H7 (cell line): ENCODE measurements around the gene TOM1. TPM values are rescaled to one million over a fixed set of nuclear protein-coding genes. Genes with fewer than 3 reads are reported as not detected.

ENCODE experiments used
- DNase-seq: peaks from one replicate; pipeline ENCODE4 v3.0.0; 2012
- H3K27me3 ChIP-seq: 2 replicates; pipeline ENCODE4 v1.6.0; 2011; ENCODE audit warnings: mild to moderate bottlenecking, low read length; ENCODE audit not compliant: control insufficient read depth, insufficient read depth
- H3K36me3 ChIP-seq: replicated peaks from 2 replicates; pipeline ENCODE4 v1.5.1; 2011; ENCODE audit warnings: low read length; ENCODE audit not compliant: control insufficient read depth, insufficient read depth
- H3K4me3 ChIP-seq: 2 replicates; pipeline ENCODE4 v1.5.1; 2011; ENCODE audit warnings: low read depth, mild to moderate bottlenecking, control low read depth, low read length, moderate library complexity; ENCODE audit not compliant: insufficient read depth
- total RNA-seq: library from RNA; depleted of rRNA; stranded (reverse); fragments of >200 nt; shearing (Covaris generic); gene quantifications from 2 replicates; pipeline ENCODE4 v1.2.3, GENCODE V29; 2014

The TOM1 gene
- total RNA-seq, 1 experiment from 2014 or later, result 28.1 TPM

DNA sequence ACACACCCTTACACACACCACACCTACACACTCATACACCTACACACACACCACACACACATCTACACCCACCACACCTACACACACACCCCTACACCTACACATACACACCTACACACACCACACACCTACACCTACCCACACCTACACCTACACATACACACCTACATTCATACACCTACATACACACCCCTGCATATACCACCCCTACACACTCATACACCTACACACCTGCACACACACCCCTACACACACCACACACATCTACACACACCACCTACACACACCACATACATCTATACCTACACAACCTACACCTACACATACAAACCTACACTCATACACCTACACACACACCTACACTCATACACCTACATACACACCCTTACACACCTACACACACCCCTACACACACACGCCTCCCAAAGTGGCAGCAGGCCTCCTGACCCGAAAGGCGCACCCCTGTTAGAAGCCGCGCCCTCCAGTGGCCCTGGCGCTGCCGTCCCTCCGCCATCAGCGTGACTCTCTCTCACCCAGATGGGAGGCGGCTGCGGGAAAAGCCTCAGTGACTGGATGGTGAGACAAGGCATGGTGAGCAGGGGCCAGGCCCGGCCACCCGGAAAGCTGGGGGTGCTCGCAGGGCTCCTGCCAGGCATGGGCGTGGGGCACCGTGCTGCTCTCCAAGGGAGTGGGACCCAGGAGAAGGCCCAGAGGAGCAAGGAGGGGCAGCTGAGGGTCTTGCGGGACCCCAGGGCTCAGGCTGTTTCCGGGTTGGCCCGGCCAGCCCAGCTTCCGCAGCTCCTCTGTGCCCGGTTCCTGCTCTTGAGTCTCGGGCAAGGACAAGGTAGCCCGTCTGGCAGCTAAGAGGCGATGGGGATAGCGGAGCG, 44.2 kb downstream of the TOM1 start:
- Histone ChIP-seq H3K27me3 (no peaks in the 10 kb centered on the region), H3K4me3 (no peak overlapping the region), H3K36me3 (no peaks in the 10 kb centered on the region; the same call in 1 of the 2 replicates)
- DNase-seq, result peak; percentile 59

DNA sequence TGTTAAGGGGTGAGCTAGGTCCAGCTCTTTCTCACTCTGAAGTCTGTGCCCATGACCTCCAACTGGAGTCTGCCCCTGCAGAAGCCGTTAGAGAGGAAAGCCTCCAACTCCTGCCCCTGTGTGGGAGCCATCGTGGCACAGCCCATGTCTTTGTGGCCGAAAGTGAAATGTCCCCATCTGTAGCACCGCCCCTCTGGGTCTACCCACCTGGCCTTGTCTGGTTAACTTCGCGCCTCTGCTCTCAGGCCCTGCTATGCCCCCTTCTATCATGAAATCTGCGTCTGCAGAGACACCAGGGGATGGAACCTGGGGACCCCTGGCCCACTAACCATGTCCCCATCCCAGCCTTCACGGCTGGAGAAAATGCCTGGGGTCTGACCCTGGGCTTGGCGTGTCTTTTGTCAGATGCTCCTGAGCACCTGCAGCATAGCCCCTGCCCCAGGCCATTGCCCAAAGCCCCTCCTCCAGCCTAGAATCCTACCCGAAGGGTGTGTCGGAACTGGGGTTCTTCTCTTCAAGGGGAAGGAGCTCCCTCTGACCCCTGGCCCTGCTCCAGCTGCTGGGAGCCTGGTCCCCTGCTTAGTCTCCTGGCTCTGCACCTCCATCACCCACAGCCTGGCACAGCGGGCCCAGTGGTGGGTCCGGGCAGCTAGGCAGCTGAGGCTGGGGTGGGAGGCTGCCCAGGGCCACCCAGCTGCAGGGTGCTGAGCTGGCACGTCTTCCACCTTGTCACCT, 45.4 kb downstream of the TOM1 start:
- DNase-seq, result no peak
- H3K4me3 ChIP-seq, result no peak overlapping the region
- H3K36me3 ChIP-seq, result no peaks in the 10 kb centered on the region; the same call in 1 of the 2 replicates
- no peaks in the 10 kb centered on the region for H3K27me3 ChIP-seq

DNA sequence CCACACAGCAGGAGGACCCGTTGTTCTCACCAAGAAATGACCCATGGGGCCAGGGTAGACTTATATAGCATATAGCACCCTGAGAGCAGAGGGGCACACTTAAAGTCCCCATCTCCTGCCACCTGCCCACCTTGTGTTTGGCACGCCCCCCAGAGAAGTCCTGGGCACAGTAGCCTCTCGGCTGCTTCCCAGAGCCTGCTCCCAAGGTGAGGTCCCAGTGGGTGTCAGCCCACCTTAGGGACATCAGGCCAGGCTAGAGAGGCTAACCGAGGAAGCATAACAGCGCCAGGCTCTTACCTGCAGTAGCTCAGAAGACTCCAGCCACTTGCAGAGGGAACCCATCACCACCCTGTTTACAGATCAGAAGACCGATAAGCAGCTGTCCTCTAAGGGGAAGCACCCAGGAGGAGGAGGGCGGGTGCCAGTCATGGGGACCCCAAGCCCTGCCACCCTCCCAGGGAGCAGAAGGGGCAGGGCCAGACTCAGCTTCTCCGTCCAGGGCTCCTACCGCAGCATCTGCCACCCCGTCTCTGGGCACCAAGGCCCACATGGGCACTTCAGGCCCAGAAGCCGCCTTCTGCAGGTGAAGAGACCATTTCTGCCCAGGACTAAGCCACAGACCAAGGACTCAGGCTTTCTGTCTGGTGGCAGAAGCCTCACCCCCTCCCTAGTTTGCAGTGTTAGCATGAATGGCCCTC, 46.3 kb downstream of the TOM1 start:
- H3K4me3 ChIP-seq, result no peak overlapping the region
- H3K27me3 ChIP-seq, result no peaks in the 10 kb centered on the region
- no peaks in the 10 kb centered on the region; the same call in 1 of the 2 replicates for H3K36me3 ChIP-seq
- DNase-seq, result no peak

DNA sequence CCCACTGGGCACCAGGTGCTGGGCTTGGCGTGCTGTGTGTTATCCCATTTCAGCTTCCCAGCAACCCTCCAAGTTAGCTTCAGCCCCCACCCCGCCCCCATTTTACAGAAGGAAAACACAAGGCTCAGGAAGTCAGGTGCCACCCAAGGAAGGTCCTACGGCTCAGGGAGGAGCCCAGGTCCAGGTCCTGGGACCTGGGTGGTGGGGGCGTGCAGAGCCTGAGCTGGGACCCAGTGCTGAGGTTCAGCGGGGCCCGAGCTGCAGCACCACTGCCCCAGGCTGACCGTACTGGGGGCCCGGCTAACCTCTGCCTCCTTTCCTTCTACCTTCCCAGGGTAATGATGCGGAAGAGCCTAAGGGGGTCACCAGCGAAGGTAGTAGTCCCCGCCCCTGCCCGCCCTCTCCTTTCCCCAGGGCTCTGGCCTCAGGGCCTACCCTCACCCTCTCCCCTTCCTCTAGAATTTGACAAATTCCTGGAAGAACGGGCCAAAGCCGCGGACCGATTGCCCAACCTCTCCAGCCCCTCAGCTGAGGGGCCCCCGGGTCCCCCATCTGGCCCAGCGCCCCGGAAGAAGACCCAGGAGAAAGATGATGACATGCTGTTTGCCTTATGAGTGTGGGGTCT, 47.0 kb downstream of the TOM1 start:
- DNase-seq, result no peak
- Histone ChIP-seq H3K4me3 (no peak overlapping the region), H3K27me3 (peaks cover 6% of the 10 kb centered on the region), H3K36me3 (no peaks in the 10 kb centered on the region; the same call in 1 of the 2 replicates)

DNA sequence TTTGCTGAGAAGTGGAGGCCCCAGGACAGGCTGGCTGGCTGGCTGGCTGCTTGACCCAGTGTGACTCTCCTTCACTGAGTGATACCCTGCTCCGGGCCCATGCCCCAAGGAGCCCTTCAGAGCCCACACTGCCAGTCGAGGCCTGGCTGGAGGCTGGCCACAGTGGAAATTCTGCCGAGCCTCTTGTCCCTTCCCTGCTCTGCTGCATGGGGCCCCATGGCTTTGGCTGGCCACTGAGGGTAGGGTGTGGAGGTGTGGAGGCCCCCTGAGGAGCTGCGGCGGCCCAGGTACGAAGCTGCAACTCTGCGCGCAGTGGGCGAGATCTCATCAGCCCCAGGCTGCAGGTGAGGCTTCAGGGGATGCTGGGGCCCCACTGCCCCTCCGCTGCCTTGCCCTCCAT, 47.8 kb downstream of the TOM1 start:
- peaks cover 6% of the 10 kb centered on the region for H3K27me3 ChIP-seq
- no peak overlapping the region for H3K4me3 ChIP-seq
- no peaks in the 10 kb centered on the region; the same call in 1 of the 2 replicates for H3K36me3 ChIP-seq
- DNase-seq, result no peak

DNA sequence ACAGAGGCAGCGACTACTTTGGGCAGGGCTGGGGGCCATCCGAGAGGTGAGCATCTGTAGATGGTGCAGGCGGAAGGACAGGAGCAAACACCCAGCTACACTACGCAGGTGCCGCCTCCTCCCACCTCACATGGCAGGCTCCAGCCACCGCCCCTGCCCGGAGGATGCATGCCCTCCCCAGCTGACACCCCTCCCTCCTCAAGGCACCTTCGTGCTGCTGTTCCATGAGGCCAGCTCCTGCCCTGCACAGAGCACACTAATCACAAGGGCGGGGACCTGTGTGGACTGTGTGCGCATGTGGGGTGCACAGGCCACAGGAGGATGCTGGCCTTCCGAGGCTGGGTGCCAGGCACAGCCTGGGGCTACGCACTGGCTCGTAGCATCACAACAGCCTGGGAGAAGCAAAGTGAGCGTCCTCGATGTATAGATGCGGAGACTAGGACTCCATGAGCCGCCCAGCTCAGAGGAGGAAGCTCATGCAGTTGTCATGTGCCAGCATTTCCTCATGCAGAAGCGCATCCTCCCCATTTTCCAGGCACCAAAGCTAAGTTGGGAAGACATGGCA, 48.4 kb downstream of the TOM1 start:
- H3K27me3 ChIP-seq, result peaks cover 6% of the 10 kb centered on the region
- no peak overlapping the region for H3K4me3 ChIP-seq
- no peak for DNase-seq
- H3K36me3 ChIP-seq, result no peaks in the 10 kb centered on the region

DNA sequence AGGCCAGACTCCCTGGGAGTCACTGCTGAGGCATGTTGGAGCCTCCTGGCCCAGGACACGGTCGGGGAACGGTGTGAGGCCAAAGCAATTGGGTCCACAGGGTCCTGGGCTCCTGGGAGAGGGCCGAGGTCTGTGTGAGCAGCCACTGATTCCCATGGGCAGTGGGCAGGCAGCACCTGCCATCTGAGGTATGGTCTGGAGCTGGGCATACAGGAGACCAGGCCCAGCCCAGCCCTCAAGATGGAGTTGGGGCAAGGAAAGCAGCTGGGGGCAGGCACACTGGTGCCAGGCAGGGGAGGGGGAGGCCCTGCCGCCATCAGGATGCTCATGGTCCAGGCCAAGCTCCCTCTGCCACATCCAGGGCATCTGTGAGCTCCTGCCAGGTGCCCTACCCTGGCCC, 49.0 kb downstream of the TOM1 start:
- Histone ChIP-seq H3K36me3 (no peaks in the 10 kb centered on the region), H3K27me3 (peaks cover 6% of the 10 kb centered on the region), H3K4me3 (no peak overlapping the region)
- no peak for DNase-seq

DNA sequence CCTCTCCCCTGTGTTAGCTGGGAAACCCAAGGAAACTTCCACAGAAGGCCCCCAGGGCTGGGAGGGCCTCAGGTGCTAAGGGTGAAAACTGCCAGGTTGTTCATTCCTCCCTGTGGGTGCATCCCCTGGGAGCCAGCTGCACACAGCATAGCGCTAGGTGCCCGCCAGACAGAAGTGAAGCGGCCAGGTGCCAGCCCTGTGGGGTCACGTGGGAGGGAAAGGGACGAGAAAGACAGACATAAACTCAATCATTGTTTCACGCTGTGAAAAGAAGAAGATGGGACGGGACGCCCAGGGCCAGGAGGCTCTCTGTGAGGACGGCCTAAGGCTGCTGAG, 49.6 kb downstream of the TOM1 start:
- no peaks in the 10 kb centered on the region for H3K36me3 ChIP-seq
- DNase-seq, result no peak
- H3K4me3 ChIP-seq, result no peak overlapping the region
- peaks cover 6% of the 10 kb centered on the region for H3K27me3 ChIP-seq

DNA sequence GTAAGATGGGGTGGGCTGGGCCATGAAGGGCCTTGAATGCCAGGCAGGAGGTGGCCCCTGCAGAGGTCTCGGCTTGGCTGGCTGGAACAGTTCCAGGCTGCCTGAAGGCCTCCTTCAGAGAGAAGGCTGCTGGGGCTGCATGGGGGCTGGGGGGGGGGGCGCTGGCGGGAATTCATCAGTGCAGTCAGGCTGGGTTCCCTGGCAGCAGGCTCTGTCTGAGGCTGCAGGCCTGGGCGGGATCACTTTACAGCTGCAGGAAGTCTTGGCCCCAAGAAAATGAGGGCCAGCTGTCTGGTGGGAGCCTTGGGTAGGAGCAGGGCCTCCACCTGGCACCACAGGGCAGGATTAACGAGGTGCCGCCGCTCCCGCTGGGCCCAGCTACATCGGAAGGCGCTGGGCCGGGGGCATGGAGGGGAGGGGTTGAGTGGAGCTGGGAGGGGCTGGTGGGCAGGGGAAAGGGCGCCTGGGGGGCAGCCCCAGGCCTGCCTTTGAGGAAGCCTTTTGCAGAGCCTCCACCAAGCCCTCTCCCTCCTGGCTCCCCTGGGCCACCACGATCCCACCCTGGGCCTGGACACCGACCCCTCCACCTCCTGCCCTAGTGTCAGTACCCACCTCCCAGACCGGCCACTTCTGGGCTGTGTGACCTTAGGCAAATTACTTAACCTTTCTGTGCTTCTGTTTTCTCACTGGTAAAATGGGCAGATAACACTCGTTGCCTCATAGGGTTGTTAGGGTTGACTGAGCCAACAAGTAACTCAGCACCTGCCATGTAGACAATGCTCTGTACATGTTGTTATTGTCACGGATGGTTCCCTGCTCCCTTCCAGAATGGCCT, 50.2 kb downstream of the TOM1 start:
- Histone ChIP-seq H3K27me3 (peaks cover 6% of the 10 kb centered on the region), H3K4me3 (no peak overlapping the region), H3K36me3 (no peaks in the 10 kb centered on the region)
- DNase-seq, result peak; percentile 71

DNA sequence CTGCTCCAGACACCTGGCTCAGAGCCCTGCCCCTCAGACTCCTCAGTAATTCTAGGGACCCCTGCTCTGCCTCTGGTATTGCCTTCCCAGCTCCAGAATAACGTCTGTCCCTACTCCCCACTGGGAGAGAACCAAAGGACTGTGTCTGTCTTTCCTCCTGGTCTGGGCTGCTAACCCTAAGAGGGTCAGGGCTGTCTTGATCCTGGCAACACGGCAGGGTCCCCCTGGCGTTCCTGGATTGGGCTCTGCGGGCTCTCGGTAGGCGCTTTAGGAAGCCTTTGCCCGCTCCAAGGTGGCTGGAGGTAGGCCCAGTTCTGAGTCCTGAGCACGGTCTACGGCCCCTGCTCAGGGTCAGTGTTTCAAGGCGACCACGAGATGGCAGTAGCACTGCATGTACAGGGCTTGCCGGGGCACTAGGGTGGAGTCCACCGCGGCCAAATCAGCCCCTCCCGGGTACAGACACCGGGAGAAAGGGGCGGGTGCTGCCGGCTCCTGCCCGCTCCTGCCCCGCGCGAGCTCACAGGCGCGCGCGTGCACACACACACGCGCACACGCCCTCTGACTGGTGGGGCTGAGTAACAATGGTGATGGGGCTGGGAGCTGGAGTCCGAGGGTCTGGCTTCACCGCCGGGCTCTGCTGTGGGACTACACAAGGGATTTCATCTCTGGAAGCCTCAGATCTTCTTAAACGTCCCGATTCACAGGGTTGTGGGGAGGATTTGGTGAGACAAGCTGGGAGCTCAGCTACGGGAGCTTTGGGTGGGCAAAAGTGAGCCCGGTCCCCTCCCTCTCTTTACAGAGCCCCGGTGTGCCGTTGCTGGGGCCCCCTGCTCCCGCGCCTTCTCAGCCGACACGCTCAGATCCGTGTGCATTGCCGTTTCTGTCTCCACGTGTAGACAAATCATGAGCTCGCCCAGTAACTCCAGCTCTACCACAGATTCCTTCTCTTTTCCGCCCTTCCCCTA, 51.1 kb downstream of the TOM1 start:
- peaks cover 6% of the 10 kb centered on the region for H3K27me3 ChIP-seq
- H3K36me3 ChIP-seq, result no peaks in the 10 kb centered on the region
- peak; percentile 98 for DNase-seq
- peak overlapping the region; percentile 54 for H3K4me3 ChIP-seq

DNA sequence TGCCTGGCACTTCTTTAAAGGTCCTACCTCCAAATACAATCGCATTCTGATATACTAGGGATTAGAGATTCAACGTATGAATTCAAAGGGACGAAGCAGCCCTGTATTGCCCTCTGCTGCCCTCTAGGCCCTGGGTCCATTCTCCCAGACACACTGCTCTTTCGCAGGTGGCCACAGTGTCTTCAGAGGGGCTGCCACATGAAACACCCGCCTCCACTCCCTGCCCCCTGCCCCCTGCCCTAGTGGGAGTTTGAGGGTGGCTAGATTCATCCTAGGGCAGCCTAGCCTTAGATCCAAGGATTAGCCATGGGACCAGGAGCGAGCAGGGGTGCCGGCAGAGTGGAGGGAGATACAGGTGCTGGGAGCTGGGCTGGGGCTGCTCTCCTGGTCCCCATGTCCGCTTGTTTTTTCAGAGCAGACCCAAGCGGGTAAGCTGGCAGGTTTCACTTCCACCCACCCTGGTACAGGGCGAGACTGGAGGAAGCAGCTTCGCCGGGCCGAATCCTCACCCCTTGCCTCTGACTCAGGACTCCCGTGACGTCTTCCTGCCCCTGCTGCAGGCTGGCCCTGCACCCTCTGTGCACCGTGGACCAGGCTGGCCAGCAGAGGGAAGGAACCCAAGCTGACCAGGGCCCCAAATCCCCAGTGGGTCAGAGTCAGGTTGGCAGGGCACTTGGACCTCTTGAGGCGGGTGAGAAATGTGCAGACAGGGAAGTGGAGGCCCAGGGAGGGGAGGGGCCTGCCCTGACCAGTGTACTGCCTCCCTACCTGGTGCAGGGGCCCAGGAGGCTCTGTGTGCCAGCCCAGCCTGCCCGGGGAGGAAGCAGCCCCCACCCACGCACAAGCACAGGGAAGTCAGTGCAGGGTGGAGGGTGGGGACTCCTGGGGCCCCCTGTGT, 52.8 kb downstream of the TOM1 start:
- DNase-seq, result peak; percentile 89
- Histone ChIP-seq H3K4me3 (no peak overlapping the region), H3K36me3 (no peaks in the 10 kb centered on the region), H3K27me3 (peaks cover 6% of the 10 kb centered on the region)

DNA sequence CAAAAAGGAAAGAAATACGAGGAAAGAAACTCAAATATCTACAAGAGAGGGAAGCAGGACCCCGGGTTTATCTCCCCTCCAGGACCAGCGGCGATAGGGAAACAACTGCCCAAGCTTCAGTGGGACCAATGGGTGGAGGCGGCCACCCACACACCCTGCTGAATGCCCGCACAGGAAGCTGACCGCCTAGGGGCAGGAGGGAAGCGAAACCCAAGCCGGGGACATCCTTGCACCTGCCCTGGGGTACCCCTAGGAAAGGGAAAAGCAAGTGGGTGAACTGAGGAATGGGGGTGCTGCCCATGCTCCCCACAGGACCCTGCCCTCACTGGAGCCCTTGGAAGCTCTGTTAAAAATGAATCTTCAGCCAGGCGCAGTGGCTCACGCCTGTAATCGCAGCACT, 53.6 kb downstream of the TOM1 start:
- DNase-seq, result no peak
- no peak overlapping the region for H3K4me3 ChIP-seq
- H3K27me3 ChIP-seq, result peaks cover 6% of the 10 kb centered on the region
- H3K36me3 ChIP-seq, result no peaks in the 10 kb centered on the region
